NCI-H526 treated with DMSO at 0.1 percent for 48 hours (cell line): ENCODE measurements around the gene PTRHD1.

Source experiments
- DNase-seq: peaks from one replicate; lab custom pipeline; 2025; lab: John Stamatoyannopoulos, UW

PTRHD1 gene

DNA sequence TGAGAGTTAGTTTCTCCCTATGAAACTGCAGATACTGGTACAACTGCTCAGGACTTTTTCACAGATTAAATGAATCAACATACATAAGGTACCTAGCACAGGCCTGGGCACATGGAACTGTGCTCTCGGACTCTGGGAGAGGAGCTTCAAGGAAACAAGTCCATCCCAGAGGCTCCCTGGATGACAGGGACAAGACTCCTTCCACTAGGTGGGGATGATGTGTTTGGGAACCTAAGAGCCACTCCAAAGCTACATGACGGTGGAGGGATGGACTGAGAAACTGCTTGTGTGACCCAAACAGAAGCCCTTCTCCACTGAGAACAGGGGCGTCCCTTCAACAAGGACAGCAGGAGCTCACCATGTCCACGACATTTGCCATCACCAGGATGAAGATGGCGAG, 37.2 kb upstream of the PTRHD1 start:
- no peak for DNase-seq

- no peak for DNase-seq
Observed at GRCh38 chr2:24828238-24828996, 35.2 kb upstream of the PTRHD1 start.

GRCh38 chr2:24827321-24828237, 34.4 kb upstream of the PTRHD1 start:
- DNase-seq = peak; percentile 63

GRCh38 chr2:24826773-24827145, 33.6 kb upstream of the PTRHD1 start:
- no peak for DNase-seq

DNA sequence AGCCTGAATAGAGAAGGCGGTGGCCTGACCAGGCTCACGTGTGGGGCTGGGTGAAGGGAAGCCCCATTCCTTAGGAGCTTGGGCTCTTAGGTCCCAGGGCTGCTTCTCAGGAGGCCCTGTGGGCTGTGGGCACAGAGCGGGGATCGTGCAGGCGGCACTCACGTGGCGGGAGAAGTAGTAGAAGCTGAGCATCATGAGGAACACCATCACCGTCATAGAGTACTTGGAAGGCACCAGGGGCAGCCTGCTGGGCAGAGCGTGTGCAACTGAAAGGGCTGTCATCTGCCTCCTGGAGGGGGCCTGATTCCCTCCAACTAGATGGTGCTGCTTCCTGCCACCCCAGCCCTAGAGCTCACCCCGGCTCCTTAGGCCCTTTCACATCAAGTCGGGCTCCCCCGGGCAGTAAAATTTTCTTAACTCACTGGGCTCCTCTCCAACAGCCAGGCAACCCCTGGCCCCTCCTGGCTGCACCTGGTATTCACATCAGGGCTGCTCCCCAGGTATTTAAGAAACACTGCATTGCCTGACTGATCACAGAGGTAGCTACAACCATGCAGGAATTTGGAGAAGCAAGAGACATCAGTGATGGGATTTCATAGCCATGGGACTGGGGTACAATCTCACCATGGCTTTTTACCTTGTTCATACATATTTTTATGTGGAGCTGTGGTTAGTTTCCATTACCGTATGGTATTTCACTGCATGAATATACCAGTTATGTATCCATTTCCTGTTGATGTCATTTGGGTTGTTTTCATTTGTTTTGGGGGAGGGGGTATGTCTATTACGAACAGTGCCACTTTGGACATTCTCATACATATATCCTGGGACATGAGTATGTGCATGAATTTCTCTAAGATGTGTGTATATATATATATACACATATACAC, 32.9 kb upstream of the PTRHD1 start:
- DNase-seq = no peak

- DNase-seq = no peak
Observed at GRCh38 chr2:24824966-24825882, 32.0 kb upstream of the PTRHD1 start.

DNA sequence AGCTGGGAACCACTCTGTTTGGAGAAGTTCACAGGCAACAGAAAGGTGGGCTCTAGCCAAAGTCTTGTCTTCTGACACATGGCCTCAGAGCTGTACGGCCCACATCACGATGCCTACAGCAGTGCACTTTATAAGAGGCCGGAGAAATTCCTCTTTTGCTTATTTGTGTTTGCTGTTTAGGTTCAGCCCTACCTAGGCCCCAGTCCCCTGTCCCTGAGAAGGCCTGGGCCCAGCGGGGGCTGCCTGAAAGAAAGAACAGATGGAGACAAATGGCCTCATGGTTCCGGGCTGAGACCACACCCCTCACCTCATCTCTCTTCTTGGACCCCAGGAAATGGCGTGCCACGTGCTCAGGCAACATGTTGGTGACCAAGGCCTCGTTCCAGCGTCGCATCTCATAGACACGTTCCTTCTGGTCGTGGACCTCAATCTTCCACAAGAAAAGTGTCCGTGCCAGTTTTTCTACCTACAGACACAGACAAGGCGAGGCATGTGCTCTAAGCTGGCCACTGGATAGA, 30.9 kb upstream of the PTRHD1 start:
- no peak for DNase-seq

DNA sequence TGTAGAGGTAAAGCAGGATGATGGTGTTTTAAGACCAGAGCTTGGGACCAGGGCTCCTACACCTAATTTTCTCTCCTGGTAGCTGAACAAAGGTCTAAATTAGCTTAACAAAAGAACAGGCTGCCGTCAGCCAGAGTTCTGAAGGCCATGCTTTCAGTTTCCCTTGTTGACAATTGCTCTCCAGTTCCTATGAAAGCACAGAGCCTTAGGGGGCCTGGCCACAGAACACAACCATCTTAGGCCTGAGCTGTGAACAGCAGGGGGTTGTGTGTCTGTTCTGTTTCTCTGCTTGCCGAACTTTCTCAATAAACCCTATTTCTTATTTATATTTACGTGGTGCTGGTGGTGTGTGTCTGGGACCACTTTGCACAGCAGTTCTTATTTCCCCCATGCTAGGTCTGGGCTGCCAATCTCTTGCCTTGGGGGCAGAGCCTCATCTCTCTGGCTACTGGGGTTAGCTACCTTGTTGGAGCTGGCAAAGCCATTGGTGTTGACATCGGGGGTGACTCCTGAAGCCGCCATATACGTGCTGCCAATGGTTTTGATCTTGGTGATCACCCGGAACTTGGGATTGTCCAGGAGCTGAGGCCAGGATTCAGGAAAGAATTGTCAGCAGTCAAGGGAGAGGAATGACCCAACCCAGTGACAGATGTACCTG, 29.0 kb upstream of the PTRHD1 start:
- no peak for DNase-seq

DNA sequence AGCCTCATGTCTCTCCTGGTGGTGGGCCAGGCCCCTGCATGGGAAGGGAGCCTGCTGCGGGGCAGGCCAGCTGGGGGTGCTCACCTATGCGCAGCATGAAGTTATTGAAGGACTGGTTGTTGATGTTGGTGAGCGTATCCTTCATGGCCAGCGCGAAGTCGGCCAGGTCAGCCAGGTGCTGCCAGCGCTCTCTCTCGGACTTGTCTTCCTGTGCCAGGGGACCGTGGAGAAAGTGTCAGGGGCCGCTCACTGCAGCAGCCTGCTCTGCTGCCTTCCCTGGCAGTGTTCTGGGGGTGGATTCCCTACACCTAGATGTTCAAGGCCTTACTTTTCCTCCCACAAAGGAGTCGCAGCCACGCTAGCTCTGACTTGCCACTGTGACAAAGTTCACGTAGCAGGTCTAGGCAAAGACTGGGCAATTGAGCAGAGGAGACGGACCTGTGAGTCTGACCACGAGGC, 28.3 kb upstream of the PTRHD1 start:
- DNase-seq = no peak

- no peak for DNase-seq
Observed at GRCh38 chr2:24820598-24821432, 27.6 kb upstream of the PTRHD1 start.

- DNase-seq = no peak
Observed at GRCh38 chr2:24820175-24820513, 27.0 kb upstream of the PTRHD1 start.

- DNase-seq = no peak
Observed at GRCh38 chr2:24819442-24820174, 26.4 kb upstream of the PTRHD1 start.

DNA sequence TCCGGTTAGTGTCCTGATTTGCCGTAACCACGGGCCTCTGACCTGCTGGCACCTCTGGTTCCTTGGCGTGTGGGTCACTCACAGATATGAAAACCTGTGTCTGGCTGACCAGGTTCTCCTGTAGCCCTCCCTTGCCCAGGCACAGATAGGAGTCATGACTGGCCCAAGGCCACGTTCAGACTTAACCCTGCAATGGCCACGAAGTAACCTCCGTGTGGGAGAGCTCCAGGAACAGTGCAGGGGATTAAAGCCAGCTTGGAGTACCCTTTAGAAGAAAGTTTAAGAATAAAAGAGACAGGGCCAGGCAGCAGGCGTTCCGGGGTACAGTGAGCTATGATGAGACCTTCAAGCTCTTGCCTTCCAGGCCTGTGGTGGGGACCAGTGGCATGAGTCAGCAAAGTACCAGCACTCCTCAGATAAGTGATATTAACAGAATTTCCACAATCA, 25.6 kb upstream of the PTRHD1 start:
- no peak for DNase-seq

GRCh38 chr2:24816884-24817283, 23.7 kb upstream of the PTRHD1 start:
- DNase-seq = no peak

DNA sequence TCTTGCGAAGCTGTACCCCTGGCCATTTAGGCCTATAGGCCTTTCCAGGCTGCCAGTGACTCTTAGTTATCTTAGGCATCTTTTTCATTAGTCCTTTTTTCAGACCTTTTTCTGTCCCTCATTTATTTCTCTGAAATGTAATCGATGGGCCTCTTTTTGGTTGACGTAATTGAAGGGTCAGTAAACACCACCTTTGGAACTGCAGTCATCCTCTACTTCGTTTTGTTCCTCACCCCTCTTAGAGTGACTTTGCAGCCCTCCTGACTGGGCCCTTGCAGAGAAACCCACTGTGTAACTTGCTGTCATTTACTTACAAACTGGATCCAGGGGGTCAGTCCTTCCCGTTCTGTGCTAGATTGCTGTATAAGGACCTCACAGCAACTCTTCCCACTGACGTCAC, 23.2 kb upstream of the PTRHD1 start:
- no peak for DNase-seq

DNA sequence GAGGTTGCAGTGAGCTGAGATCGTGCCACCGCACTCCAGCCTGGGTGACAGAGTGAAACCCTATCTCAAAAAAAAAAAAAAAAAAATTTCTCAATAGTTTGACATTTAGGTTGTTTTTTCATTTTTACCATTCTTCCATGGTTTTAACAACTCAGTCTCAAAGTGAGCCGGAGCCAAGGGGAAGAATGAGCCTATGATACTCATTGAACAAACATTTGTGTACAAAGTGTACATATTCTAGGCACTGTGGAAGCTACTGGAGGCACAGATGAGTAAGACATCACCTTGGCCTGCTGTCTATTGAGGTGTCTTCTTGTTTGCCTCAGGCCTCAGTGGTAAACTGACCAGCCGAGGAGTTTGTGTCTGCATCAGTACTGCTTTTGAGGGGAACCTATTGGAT, 22.0 kb upstream of the PTRHD1 start:
- no peak for DNase-seq

GRCh38 chr2:24814516-24814915, 21.3 kb upstream of the PTRHD1 start:
- DNase-seq = no peak

- DNase-seq = no peak
Observed at GRCh38 chr2:24813691-24814137, 20.5 kb upstream of the PTRHD1 start.
